Measurements from ENCODE around the gene P4HA3. TPM values are rescaled to one million over a fixed set of nuclear protein-coding genes. Genes with fewer than 3 reads are reported as not detected.
A peak's percentile ranks its signal among the peaks of the same experiment; 100 is the strongest.

The P4HA3 gene
- total RNA-seq, result not detected
- total RNA-seq (2013), result not detected

- peak in 1 of 2 donors; percentile 51 for DNase-seq
- peak; percentile 70 to 95 (median 83) for ATAC-seq
- TF ChIP-seq, protein P1, sequence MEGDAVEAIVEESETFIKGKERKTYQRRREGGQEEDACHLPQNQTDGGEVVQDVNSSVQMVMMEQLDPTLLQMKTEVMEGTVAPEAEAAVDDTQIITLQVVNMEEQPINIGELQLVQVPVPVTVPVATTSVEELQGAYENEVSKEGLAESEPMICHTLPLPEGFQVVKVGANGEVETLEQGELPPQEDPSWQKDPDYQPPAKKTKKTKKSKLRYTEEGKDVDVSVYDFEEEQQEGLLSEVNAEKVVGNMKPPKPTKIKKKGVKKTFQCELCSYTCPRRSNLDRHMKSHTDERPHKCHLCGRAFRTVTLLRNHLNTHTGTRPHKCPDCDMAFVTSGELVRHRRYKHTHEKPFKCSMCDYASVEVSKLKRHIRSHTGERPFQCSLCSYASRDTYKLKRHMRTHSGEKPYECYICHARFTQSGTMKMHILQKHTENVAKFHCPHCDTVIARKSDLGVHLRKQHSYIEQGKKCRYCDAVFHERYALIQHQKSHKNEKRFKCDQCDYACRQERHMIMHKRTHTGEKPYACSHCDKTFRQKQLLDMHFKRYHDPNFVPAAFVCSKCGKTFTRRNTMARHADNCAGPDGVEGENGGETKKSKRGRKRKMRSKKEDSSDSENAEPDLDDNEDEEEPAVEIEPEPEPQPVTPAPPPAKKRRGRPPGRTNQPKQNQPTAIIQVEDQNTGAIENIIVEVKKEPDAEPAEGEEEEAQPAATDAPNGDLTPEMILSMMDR (IDR thresholded peaks at IDR 0.05), result no peak
- Mint-ChIP-seq H3K27me3 (ENCODE audit: low read depth in 2 of 2) (peaks cover 38 to 45% of the 10 kb centered on the region in 2 donors), H3K27ac (no peak within 1 kb of the TSS), H3K9me3 (peaks cover 2 to 3% of the 10 kb centered on the region in 2 donors), H3K36me3 (peaks cover 2% of the 10 kb centered on the region), H3K4me1 (peaks cover 5 to 11% of the 10 kb centered on the region in 2 donors), H3K4me3 (peak within 1 kb of the TSS; percentile 72)
- Histone ChIP-seq H3K36me3 (ENCODE audit: control insufficient read depth, insufficient read depth, low read length) (no peaks in the 10 kb centered on the region), H3K4me3 (ENCODE audit: low read length) (no peak within 1 kb of the TSS), H3K4me1 (ENCODE audit: control insufficient read depth, insufficient read depth, low read length) (peaks cover 6% of the 10 kb centered on the region), H3K27ac (ENCODE audit: low read length) (no peak within 1 kb of the TSS), H3K9me3 (ENCODE audit: control insufficient read depth, insufficient read depth, low read length) (no peaks in the 10 kb centered on the region), H3K27me3 (ENCODE audit: control insufficient read depth, insufficient read depth, low read length) (peaks cover 20% of the 10 kb centered on the region)
- 7% methylated on average over 62 of the region's 62 CpGs for WGBS (ENCODE audit: insufficient coverage)
- intact Hi-C loops (cut with micrococcal nuclease), result no loop called here
Observed at GRCh38 chr11:74311352-74311926, at the start of gene P4HA3. Gene P4HA3 (minus strand): TSS chr11:74311640. CDS start chr11:74311611, 29 bp downstream.

DNA sequence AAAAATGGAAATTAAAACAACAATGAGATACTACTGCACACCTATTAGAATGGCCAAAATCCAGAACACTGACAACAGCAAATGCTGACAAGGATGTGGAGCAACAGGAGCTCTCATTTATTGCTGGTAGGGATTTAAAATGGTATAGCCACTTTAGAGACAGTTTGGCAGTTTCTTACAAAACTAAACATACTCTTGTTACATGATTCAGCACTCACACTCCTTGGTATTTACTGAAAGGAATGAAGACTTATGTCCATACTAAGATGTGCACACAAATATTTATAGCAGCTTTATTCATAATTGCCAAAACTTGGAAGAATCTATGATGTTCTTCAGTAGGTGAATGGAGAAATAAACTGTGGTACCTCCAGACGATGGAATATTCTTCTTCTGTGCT lies 46.0 kb upstream of the P4HA3 start:
- intact Hi-C loops (cut with micrococcal nuclease), result no loop called here
- Mint-ChIP-seq H3K4me1 (peaks cover 4 to 7% of the 10 kb centered on the region in 2 donors), H3K27ac (no peak overlapping the region), H3K9me3 (no peaks in the 10 kb centered on the region), H3K36me3 (peaks cover 8% of the 10 kb centered on the region), H3K4me3 (no peak overlapping the region), H3K27me3 (ENCODE audit: low read depth in 2 of 2) (no peaks in the 10 kb centered on the region)
- 100% methylated on average over 1 of the region's 1 CpG for WGBS (ENCODE audit: insufficient coverage)
- Histone ChIP-seq H3K4me3 (ENCODE audit: low read length) (no peak overlapping the region), H3K9me3 (ENCODE audit: control insufficient read depth, insufficient read depth, low read length) (no peaks in the 10 kb centered on the region), H3K27ac (ENCODE audit: low read length) (no peak overlapping the region), H3K36me3 (ENCODE audit: control insufficient read depth, insufficient read depth, low read length) (peaks cover 6% of the 10 kb centered on the region), H3K27me3 (ENCODE audit: control insufficient read depth, insufficient read depth, low read length) (no peaks in the 10 kb centered on the region), H3K4me1 (ENCODE audit: control insufficient read depth, insufficient read depth, low read length) (no peaks in the 10 kb centered on the region)
- TF ChIP-seq, protein P1 (IDR thresholded peaks at IDR 0.05), result no peak
- ATAC-seq (no peak), DNase-seq (no peak)

- 93% methylated on average over 2 of the region's 2 CpGs for WGBS (ENCODE audit: insufficient coverage)
- Mint-ChIP-seq H3K9me3 (no peaks in the 10 kb centered on the region), H3K36me3 (no peaks in the 10 kb centered on the region), H3K4me3 (no peak overlapping the region), H3K27ac (no peak overlapping the region), H3K27me3 (ENCODE audit: low read depth in 2 of 2) (no peaks in the 10 kb centered on the region), H3K4me1 (peaks cover 4 to 7% of the 10 kb centered on the region in 2 donors)
- TF ChIP-seq, protein P1 (IDR thresholded peaks at IDR 0.05), result no peak
- H3K36me3 ChIP-seq (ENCODE audit: control insufficient read depth, insufficient read depth, low read length), result peaks cover 6% of the 10 kb centered on the region
- H3K27me3 ChIP-seq (ENCODE audit: control insufficient read depth, insufficient read depth, low read length), result no peaks in the 10 kb centered on the region
- no peak overlapping the region for H3K4me3 ChIP-seq (ENCODE audit: low read length)
- H3K4me1 ChIP-seq (ENCODE audit: control insufficient read depth, insufficient read depth, low read length), result no peaks in the 10 kb centered on the region
- ATAC-seq (no peak), DNase-seq (no peak)
- H3K9me3 ChIP-seq (ENCODE audit: control insufficient read depth, insufficient read depth, low read length), result no peaks in the 10 kb centered on the region
- H3K27ac ChIP-seq (ENCODE audit: low read length), result no peak overlapping the region
- intact Hi-C loops (cut with micrococcal nuclease), result no loop called here
Observed at GRCh38 chr11:74355626-74356025, 44.2 kb upstream of the P4HA3 start.

DNA sequence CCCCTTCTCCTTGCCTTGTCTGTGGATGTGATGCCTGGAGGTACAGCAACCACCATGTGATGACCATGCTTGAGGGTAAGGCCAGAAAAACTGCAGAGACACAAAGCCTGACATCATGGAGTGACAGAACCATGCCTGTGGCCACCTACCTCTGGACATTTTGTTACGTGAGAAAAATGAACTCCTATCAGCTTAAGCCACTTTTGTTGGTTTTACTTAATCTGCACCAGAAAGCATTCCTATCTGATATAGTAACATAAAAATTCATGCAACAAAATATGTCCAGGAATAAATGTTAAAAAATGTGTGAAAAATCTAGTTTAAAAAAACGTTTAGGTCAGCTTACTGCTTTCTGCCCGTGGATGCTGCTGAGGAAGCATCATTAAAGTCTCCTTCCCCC lies 42.6 kb upstream of the P4HA3 start:
- no peak for ATAC-seq
- TF ChIP-seq, protein P1 (IDR thresholded peaks at IDR 0.05), result no peak
- Histone ChIP-seq H3K27ac (ENCODE audit: low read length) (no peak overlapping the region), H3K4me3 (ENCODE audit: low read length) (no peak overlapping the region), H3K27me3 (ENCODE audit: control insufficient read depth, insufficient read depth, low read length) (no peaks in the 10 kb centered on the region), H3K36me3 (ENCODE audit: control insufficient read depth, insufficient read depth, low read length) (peaks cover 4% of the 10 kb centered on the region), H3K4me1 (ENCODE audit: control insufficient read depth, insufficient read depth, low read length) (no peaks in the 10 kb centered on the region), H3K9me3 (ENCODE audit: control insufficient read depth, insufficient read depth, low read length) (no peaks in the 10 kb centered on the region)
- Mint-ChIP-seq H3K27ac (no peak overlapping the region), H3K27me3 (ENCODE audit: low read depth in 2 of 2) (no peaks in the 10 kb centered on the region), H3K9me3 (no peaks in the 10 kb centered on the region), H3K36me3 (no peaks in the 10 kb centered on the region), H3K4me3 (no peak overlapping the region), H3K4me1 (peaks cover 4 to 7% of the 10 kb centered on the region in 2 donors)
- intact Hi-C loops (cut with micrococcal nuclease), result no loop called here
- DNase-seq, result no peak
- WGBS (ENCODE audit: insufficient coverage), result 83% methylated on average over 3 of the region's 3 CpGs
